HG02852 (cell line): Measurements from ENCODE around the gene CCN2.

Experiments used
- ATAC-seq: cut with Tn5 transposase; IDR thresholded peaks from one replicate; pipeline ENCODE4 v1.9.1; 2021; ENCODE audit warnings: mild to moderate bottlenecking, moderate library complexity; ENCODE audit not compliant: unreplicated experiment

Gene CCN2

GRCh38 chr6:131967948-131968347 is 16.8 kb upstream of the CCN2 start:
- no peak for ATAC-seq

GRCh38 chr6:131966443-131966842 is 15.3 kb upstream of the CCN2 start:
- no peak for ATAC-seq

GRCh38 chr6:131963063-131963462 is 11.9 kb upstream of the CCN2 start:
- ATAC-seq, result no peak

- ATAC-seq, result no peak
These were observed 9.4 kb upstream of the CCN2 start for GRCh38 chr6:131960371-131961133.

DNA sequence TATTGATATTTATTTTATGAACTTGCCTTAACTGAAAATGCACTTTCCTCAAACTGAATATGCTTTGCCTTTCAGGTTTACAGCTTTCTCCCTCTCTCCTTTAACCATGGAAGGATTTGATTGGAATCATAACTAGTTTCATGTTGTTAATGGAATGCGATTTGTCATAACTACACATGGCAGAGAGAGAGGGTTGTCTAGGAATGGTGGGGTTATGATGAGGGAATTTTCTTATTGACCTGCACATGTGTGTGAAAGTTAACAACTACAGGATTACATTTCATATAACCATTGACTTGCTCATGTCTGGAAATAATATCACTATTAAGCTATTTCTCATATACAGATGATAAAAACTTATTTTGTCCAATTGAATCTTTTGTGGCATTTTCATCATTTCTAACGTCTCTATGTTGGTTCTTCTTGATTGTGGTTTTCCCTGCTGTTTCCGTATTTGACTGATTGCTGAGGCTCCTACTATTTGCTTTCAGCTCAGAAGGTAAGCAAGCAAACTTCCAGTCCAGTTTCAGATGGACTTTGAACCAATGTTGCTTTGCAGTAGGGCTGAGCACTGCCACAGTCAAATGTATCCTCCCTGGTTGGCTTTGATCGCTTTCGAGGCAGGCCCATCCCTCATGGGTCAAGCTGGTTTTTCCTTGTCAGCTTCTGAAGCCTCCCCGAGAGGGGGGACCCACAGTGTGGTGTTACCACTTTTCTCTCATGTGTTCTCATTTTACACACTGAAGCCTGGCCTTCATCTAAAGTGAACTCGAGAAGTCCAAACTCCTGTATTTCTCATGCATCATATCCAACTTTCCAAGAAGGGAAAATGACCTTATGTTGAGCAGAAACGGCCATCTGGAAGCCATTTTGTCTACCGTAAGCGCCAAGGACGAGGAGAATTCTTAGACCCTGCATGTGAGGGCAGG is 7.6 kb upstream of the CCN2 start:
- no peak for ATAC-seq

GRCh38 chr6:131958095-131958494 is 6.9 kb upstream of the CCN2 start:
- no peak for ATAC-seq

GRCh38 chr6:131955876-131956275 is 4.7 kb upstream of the CCN2 start:
- ATAC-seq, result no peak

DNA sequence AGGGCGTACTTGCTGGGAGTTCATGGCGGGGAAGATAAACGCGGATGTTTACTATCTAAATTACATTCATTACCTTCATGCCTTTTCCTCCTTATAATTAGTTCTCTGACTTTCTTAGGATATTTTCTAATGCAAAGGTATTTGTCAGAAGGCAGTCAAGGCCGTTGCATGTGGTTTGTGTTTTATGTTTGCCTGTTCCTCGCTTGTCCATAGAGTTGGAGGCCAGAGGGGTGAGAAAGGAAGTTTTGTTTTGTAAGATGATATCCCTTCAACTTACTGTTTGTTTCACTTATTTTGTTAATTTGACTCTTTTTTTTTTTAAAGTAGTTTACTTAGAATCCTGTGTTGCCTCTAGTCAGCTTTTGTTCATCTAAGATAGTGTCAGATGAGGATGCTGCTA is 4.0 kb upstream of the CCN2 start:
- ATAC-seq, result no peak

DNA sequence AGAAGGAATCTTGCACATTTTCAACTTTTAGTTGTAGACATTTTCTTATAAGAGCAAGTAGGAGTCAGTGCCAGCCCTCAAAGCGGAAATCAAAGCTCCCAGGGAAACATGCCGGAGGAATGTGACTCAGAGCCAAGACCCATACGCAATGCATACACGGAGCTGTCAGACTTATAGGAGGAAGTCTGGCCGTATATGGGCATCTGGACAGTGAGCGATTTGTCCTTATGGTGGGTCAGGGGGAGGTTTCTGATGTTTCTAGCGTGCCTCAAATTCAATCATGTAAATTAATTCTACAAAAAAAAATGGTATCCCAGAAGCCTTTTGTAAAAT is 3.6 kb upstream of the CCN2 start:
- no peak for ATAC-seq

- ATAC-seq, result no peak
These were observed 3.0 kb upstream of the CCN2 start for GRCh38 chr6:131954059-131954774.

- ATAC-seq, result no peak
These were observed 1.8 kb upstream of the CCN2 start for GRCh38 chr6:131952886-131953509.

- ATAC-seq, result no peak
These were observed 531 bp upstream of the CCN2 start for GRCh38 chr6:131951576-131952230.

DNA sequence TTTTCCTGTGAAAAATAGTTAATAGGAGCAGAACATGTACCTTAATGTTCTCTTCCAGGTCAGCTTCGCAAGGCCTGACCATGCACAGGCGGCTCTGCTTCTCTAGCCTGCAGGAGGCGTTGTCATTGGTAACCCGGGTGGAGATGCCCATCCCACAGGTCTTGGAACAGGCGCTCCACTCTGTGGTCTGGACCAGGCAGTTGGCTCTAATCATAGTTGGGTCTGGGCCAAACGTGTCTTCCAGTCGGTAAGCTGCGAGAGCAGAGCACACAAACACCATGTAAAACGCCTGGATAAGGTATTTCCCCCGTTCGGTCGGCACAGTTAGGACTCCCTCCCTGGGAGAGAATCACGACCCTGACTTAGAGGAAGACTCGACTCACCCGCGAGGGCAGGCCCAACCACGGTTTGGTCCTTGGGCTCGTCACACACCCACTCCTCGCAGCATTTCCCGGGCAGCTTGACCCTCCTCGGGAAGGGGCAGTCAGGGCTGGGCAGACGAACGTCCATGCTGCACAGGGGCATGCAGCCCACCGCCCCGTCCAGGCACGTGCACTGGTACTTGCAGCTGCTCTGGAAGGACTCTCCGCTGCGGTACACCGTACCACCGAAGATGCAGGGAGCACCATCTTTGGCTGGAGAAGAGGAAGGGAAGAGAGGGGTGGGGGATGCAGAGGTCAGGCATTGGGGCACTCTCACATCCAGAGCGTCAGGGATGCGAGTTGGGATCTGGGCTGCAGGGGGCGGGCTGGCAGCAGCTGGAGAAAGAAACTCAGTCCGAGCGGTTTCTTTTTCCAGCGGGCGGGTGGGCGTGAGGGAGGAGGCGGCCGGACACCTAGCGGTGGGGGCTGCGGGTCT is 1.0 kb downstream of the CCN2 start:
- ATAC-seq, result no peak

DNA sequence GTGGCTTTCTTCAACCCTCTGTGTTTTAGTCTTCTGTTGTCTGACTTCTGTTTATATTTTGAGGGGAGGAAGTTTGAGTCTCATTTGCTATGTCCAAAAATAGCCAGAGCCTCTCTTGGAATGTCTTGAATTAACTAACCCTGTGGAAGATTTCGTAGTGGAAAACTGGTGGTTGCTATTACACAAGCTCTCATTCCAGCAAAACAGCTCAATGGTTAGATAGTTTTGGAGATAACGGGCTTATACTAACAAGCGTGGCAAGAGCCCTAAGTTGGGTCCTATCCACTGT is 1.6 kb downstream of the CCN2 start:
- no peak for ATAC-seq

GRCh38 chr6:131948692-131949619 is 2.2 kb downstream of the CCN2 start:
- ATAC-seq, result no peak

DNA sequence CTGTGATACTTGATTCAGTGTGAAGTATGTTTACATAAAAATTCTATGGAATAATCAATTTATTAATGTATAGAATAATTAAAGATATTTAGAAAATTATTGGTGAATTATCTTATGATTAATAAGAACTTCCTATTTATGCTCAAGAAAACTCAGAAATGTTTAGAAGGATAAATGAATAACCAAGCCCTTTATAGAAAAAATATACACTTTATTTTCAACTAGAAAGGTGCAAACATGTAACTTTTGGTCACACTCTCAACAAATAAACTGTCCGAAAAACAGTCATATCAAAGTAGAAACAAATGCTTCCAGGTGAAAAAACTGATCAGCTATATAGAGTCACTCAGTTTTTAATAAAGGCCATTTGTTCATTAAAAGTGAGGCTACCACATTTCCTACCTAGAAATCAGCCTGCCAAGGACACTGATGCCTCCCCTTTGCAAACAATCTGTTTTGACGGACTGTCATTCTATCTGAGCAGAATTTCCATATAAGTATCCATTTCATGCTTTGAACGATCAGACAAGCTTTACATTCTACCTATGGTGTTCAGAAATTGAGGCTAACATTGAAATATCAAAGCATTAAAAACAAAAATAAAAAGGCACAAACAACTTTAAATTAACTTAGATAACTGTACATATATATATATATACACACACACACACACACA is 3.0 kb downstream of the CCN2 start:
- no peak for ATAC-seq

- ATAC-seq, result no peak
These were observed 3.9 kb downstream of the CCN2 start for GRCh38 chr6:131946992-131947955.
